Uterus (tissue), 2 donors: ENCODE measurements around the gene LRBA.

ENCODE experiments used
- CTCF ChIP-seq, 4 experiments: fragments of 200-600 bp in 2 of 4; fragments of 450-650 bp in 2 of 4; sonication (generic) in 2 of 4; IDR thresholded peaks; one replicate each; pipeline ENCODE4 v1.5.1; 2016 to 2019; ENCODE audit warnings: antibody characterized with exemption in 4 of 4, mild to moderate bottlenecking in 2 of 4, moderate library complexity in 1 of 4
- POLR2A ChIP-seq, 2 donors: fragments of 450-650 bp; IDR thresholded peaks; one replicate each; pipeline ENCODE4 v1.6.1; 2016; ENCODE audit warnings: antibody characterized with exemption in 2 of 2, mild to moderate bottlenecking in 1 of 2, moderate library complexity in 1 of 2

DNA sequence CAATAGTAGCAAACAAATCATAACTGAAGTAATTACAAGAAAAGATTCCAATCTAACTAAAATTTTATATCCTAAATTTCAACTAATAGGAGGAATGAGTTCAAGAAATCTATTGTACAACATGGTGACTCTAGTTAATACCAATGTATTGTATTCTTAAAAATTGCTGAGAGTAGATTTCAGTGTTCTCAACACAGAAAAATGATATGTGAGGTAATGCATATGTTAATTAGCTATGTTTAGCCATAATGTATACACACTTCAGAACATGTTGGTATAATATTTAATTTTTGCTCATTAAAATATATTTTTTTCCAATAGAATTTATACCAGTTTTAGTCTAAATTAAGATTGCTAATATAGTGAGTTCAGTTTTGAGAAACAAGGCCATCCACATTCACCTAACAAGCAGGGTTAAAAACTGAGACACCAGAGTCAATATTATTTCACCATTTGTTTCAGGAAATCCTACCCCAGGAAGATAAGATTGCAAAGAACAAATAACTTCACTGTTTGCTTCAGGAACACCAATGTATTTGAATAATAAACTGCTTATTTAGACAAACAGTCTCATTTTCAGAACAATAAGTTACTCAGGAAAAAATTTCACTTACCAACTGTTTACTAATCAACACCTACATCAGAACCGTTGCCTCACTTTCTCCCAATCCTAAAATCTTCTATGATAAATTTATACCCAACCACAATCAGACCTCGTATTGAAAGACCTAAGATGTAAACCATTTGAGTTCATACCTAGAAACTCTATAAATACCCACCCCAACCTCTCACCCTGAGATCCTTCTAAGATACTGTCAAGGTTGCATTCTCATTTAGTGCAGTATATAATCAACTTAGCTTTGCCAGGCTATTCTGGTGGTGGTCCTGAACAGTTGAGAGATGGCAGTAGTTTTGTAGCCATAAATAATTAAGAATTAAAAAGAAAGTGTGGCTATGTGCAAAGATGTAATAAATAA lies 300.3 kb downstream of the LRBA start:
- TF ChIP-seq CTCF (IDR thresholded peaks at IDR 0.05) (no peak), POLR2A (IDR thresholded peaks at IDR 0.05) (no peak)
